Tongue (tissue), 3 donors: ENCODE measurements around the gene ZNF280D. TPM values are rescaled to one million over a fixed set of nuclear protein-coding genes. Genes with fewer than 3 reads are reported as not detected.

Source experiments
- DNase-seq: peaks from one replicate; pipeline ENCODE4 v3.0.0-alpha.2; 2015
- small RNA-seq: library from RNA; depleted of rRNA; stranded (forward); fragments of <200 nt; gene quantifications from one replicate; pipeline ENCODE3, GENCODE V24; 2014; ENCODE audit warnings: low replicate concordance
- total RNA-seq: library from RNA; depleted of rRNA; stranded (reverse); fragments of >200 nt; gene quantifications from one replicate; pipeline ENCODE4 v1.2.3, GENCODE V29; 2014

The ZNF280D gene
- total RNA-seq, 1 donor from 2014 or later = 79.8 TPM

GRCh38 chr15:56628893-56629532 lies 104.3 kb downstream of the ZNF280D start:
- no peak for DNase-seq

GRCh38 chr15:56619887-56620286 lies 113.4 kb downstream of the ZNF280D start:
- DNase-seq = no peak

DNA sequence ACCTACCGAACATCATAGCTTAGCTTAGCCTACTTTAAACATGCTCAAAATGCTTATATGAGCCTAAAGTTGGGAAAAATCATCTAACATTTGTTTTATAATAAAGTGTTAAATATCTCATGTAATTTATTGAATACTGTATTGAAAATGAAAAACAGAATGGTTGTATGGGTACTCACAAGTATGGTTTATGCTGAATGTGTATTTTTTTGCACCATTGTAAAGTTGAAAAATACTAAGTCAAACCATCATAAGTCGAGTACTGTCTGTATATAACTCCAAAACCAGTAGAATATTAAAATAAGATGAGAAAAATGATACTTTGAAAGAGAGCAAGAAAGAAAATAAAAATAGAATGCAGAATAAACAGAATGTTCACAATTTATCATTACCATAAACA lies 115.7 kb downstream of the ZNF280D start:
- no peak for DNase-seq

GRCh38 chr15:56616551-56616950 lies 116.8 kb downstream of the ZNF280D start:
- DNase-seq = no peak

GRCh38 chr15:56613811-56614210 lies 119.5 kb downstream of the ZNF280D start:
- peak; percentile 2 for DNase-seq

GRCh38 chr15:56608993-56609392 lies 124.3 kb downstream of the ZNF280D start:
- DNase-seq = no peak

DNA sequence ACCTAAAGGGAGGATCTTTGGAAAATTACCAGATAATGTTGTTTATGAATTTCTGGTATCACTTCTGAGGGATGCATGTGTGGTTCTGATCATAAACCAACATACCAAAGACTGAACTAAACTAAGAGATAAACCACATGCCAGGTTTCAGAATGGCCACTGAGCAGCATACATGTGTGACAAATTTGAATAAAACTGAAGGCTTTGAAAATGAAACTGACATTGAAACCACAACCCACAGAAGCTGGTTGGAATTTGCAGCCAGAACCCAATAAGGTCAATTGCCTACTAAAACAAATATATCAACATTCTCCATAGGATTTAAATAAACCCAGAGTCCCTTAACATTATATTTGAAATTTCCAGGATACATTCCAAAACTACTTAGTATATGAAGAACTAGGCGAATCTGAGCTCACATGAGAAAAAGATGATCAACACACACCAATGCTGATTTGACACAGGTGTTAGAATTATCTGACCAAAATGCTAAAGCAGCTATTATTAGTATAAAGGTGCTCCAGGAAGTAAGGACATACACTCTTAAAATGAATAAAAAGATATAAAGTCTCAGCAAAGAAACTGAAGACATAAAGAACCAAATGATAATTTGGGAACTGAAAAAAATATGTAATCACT lies 125.0 kb downstream of the ZNF280D start:
- no peak for DNase-seq

DNA sequence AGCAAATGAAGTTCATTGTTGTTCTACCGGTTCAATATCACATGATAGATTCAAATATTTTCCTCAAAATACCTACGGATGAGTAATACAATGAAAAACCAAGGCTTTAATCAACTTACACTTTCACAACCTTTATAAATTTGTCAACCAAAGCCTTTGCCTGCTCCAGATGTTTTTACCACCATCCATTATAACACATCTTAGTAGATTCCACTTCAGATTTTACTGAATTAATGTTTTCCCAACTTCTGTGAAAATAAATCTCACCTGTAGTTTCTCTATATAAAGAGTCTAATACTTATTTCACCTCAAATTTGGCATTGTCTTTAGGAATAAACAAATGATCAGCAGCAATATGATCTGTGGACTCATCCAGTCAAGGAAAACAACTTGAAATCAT lies 131.1 kb downstream of the ZNF280D start:
- DNase-seq = no peak

- DNase-seq = no peak
Measured at GRCh38 chr15:56600380-56600779, 132.9 kb downstream of the ZNF280D start.

DNA sequence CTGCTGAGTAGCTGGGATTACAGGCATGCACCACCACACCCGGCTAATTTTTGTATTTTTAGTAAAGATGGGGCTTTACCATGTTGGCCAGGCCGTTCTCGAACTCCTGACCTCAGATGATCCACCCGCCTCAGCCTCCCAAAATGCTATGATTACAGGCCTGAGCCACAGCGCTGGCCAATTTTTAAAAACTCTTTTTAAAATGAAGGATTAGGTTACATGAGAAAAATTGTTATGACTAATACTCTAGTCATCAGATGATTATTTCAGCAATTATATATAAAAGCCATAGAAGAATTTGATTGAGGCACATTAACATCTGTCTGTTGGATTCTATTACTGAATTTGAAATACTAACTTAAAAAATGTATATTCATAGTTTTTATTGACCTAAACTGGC lies 134.3 kb downstream of the ZNF280D start:
- DNase-seq = no peak

- DNase-seq = no peak
Measured at GRCh38 chr15:56587686-56588085, 145.6 kb downstream of the ZNF280D start.

GRCh38 chr15:56586206-56586605 lies 147.1 kb downstream of the ZNF280D start:
- no peak for DNase-seq

DNA sequence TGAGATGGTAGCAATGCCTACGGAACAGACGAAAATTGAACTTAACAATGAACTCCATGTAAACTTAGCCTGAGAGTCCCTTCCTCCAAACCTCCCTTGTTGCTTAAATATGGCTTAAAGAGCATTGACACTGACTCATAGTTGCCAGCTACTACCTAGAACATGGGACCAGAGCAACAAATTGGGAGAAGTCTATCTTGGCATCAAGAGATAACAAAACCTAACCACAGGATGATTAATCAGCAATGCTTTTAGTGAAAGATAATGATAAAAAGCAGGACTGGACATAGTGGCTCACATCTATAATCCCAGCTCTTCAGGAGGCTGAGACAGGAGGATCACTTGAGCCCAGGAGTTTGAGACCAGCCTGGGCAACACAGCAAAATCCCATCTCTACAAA lies 150.5 kb downstream of the ZNF280D start:
- DNase-seq = no peak

Small RNA genes within 50 kb of the gene (small RNA-seq; reads per million reads assigned to genes)
- gene RF00019 = not detected

Other genes starting within 250 kb of the ZNF280D start
- 176 TPM for gene TCF12, start 185.1 kb upstream of the ZNF280D start, total RNA-seq